ENCODE data around the gene CELA3A.
"Not testable (repeated sequence)": the region's sequence is repeated elsewhere in the genome, so short reads cannot be mapped to it uniquely, and the experiment has no call there.

- TF ChIP-seq ZFX (IDR thresholded peaks at IDR 0.05; ENCODE audit: borderline replicate concordance); CTCF (IDR thresholded peaks at IDR 0.05): not testable (repeated sequence)
These were observed 9.3 kb upstream of the CELA3A start for GRCh38 chr1:21992186-21992585.

All from 22Rv1 (cell line).